CD4-positive, alpha-beta T cell treated with Interferon gamma for 1 hour (primary cell): Measurements from ENCODE around the gene PRKG1.

ENCODE experiments used
- DNase-seq: peaks from one replicate; pipeline ENCODE4 v3.0.0-alpha.2; 2020

PRKG1 gene

DNA sequence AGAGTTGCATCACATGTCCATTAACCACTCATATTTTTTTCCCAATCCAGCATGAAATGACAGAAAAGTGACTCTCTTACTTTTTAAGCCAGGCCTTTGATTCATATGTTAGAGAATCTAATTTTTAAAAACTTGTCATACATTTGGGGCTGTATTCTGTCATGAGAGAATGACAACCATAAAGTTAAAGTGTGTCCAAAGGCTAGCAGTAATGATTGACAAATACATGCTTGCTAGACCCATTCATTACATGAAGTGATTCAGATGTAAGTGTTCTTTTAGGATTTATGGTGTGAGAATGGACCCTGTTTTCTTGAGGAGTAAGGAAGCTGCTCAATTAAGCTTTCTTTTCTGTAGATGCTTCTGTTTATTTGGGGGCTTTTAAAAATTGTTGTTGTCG, 549.7 kb downstream of the PRKG1 start:
- DNase-seq = no peak

DNA sequence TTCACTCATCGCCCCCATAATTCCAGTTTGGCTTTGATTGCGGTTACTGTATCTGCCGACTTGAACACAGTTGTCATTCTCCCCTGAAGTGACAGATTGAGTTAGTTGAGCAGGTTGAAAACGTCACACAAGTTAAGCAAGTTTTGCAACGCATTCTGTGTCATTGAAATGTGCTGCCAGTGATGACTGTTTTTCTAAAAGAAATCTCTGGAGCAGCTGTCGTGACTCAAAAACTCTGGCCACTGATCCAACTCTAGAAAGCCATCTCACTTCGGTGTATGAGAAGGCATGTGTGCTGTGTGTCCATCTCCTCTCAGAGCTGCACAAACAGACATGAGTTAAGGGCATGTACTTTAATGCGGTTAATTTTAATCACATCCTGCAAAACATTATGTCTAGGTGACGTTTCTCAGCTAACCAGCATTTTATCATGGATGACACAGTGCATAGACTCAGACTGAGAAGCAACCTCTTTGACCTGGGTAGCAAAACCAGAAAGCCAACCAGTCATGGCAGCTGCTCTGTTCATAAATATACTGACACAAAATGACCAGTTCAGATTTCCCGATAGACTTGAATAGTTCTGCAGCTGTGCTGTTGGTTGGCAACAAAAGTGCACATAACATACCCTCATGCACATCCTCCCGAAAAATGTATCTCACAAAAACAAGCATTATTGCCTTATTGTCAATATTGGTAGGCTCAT, 555.8 kb downstream of the PRKG1 start:
- DNase-seq = no peak

DNA sequence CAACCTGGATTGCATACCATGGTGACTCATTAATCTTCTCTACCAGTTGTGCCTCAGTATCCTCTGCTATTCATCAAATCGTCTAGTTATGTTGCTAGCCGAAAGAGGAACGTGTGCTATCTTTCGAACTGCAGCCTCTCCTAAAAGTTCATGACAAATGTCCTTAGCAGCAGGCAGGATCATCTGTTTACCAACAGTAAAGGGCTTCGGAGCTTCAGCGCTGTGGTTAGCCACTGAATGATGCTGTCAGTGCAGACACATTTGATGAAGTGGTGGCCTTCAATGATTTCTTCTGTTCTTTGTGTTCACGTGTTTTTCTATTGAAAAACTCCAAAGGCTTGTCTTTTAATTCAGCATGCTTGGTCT, 556.3 kb downstream of the PRKG1 start:
- no peak for DNase-seq

- DNase-seq = no peak
Observed at GRCh38 chr10:51635436-51635835, 561.1 kb downstream of the PRKG1 start.

DNA sequence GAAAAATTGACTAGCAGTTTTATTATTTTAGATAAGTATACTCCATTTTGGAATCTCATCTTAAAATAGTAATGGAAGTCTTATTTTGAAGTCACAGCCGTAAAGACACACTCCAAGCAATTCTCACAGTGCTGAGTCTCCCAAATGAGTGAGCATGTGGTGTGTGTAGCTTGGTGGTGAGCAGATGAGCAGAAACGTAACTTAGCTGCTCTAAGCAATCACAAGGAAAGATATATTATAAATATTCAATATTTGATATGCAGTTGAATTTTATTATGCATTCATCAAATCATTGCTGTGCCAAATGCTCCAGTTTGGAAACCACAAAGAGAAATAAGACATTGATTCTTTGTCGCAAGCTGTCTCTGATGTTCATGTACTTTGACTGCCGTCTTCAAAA, 563.9 kb downstream of the PRKG1 start:
- no peak for DNase-seq

DNA sequence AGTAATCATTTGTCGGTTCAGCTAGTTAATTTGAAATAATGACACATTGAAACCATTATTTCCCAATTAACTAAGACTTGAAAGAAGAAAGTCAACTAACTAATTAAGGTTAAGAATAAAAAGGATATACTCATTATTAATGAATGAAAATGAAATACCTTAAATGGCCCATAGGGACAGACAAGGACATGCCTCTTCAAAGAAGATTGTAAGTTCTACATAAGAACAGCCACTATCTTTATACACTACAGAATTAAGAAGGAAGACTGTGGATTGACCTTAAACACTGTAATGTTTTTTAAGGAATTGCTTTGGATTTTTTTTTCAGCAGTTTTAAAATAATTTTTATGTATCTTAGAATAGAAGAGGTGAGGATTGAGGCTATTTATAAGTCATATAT, 564.5 kb downstream of the PRKG1 start:
- no peak for DNase-seq

DNA sequence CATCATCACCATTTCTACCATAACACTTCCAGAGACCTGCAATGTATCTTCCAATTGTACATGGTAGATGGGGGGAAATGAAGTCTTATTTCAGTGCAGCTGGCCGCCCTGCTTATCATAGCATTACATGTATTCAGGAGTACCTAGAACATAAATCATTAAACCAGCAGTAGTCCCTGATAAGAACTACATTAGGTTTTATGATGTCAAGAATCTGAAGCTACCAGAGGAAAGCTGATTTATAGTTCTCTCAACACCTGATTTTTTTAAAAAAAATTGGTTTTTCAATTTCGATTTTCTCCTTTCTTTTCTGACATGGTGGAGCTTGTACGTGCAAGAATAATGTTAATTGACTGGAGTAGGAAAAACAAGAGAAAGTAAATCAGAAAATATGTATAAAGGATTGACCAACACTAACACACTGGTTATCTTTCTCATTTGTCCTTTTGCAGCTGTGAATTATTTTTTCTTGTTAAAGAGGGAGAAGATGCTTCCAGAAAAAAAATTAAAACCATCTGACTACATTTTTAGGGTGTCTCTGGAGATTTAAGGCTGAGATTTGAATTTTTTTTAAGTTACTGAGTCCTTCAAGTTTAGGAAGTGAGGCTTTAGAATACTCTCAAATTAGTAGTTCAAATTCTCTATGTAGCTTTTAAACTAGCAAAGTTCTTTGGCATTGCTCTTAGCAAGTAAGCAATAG, 566.0 kb downstream of the PRKG1 start:
- no peak for DNase-seq

- no peak for DNase-seq
Observed at GRCh38 chr10:51642581-51642980, 568.3 kb downstream of the PRKG1 start.

DNA sequence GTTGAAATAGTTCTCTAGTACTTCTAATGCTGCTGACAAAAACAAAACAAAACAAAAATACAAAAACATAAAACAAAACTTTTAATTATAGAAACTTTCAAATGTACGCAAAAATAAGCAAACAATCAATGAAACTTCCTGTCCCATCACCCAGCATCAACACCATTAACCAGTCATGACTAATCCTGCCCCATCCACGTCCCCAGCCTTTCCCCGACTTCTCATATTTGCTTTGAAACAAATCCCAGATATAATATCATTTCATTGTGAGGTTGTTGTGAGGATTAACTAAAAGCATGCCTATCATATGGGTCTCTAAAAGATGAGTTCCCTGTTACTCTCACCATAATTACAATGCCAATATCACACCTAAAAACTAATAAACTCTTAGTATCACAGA, 569.4 kb downstream of the PRKG1 start:
- DNase-seq = no peak

DNA sequence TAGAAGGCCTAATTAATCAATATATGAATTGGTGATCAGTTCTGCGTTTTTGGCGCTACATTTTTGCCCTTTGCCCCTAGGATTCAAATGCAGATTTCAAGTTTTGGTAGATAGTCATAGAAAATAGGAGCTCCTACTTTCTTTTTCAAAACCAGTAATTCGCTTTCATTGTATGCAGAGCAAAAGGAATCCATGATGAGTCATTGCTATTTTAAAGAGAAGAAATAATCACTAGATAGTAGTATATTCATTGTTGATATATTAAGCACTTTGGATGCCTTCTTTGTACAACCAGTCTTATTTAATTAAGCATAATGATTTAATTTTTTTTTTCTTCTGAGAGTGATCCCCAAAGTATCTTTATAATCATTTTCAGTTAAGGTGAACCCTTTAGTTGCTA, 574.8 kb downstream of the PRKG1 start:
- no peak for DNase-seq

- no peak for DNase-seq
Observed at GRCh38 chr10:51651063-51651462, 576.8 kb downstream of the PRKG1 start.

GRCh38 chr10:51653025-51653424, 578.7 kb downstream of the PRKG1 start:
- no peak for DNase-seq

DNA sequence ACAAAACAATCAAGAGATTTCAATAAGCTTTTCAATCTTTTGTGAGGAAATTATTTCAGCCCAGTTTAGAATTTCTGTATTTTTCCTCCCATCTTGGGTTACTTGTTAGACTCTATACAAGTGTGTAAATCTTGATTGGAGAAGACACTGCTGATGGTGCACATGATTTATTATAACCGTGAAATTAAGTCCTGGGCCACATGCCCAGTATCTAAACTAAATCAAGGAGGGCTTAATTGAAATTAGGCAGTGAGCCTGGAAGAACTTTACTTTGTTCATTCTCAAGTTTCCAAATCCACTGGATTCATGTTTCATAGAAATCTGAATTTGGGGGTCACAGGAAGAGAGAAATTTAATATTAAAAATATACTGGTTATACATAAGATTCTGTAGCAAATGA, 580.6 kb downstream of the PRKG1 start:
- DNase-seq = no peak

- no peak for DNase-seq
Observed at GRCh38 chr10:51656503-51656902, 582.2 kb downstream of the PRKG1 start.

DNA sequence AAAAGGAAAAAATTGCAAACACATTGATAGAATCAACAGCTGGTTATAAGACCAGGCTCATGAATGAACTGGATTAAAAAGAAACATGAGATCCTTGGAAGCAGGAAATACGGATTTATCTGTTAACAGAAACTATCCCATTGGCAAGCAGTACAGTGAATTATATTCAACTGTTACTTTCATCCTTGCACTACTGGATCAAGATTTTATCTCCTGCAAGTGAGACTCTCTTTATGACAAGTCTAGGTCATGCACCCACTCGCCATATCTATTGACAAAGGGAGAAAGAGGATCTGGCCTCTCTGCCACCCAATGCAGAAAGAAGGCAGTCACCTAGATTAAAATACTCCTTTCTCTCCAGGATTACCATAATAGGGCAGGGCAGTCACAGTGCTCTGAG, 583.7 kb downstream of the PRKG1 start:
- DNase-seq = no peak

GRCh38 chr10:51659344-51659743, 585.1 kb downstream of the PRKG1 start:
- DNase-seq = no peak

DNA sequence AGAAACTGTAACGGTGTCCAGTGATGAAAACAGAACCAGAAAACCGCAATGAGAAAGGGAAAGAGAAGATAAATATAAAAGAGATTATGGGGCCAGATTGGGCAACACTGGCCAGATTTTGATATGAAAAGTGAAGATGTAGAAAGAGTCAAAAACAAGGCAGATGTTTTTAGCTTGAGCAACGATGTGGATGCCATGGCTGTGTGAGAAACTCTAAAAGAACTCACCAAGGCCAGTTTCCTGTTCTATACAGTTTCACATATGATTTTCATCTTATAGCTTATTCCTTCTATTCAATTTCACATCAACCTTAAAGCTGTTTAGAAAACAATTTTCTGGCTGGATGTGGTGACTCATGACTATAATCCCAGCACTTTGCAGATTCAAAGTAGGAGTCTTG, 588.8 kb downstream of the PRKG1 start:
- no peak for DNase-seq

DNA sequence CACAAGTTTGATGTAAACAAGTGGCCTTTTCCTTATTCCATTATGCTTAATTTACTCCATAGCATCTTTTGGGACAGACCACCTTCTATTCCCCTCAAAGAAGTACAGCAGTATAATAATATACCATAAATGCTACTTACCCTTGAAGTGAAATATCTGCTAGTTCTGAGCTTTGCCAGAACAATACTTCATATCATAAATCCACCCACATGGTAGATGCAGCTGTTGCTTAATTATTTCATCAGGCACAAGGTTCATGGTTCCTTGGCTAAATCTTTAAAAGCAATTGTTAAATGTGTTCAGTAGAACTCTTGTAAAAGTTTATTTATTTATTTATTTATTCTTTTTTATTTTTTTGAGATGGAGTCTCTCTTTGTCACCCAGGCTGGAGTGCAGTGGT, 592.2 kb downstream of the PRKG1 start:
- no peak for DNase-seq

DNA sequence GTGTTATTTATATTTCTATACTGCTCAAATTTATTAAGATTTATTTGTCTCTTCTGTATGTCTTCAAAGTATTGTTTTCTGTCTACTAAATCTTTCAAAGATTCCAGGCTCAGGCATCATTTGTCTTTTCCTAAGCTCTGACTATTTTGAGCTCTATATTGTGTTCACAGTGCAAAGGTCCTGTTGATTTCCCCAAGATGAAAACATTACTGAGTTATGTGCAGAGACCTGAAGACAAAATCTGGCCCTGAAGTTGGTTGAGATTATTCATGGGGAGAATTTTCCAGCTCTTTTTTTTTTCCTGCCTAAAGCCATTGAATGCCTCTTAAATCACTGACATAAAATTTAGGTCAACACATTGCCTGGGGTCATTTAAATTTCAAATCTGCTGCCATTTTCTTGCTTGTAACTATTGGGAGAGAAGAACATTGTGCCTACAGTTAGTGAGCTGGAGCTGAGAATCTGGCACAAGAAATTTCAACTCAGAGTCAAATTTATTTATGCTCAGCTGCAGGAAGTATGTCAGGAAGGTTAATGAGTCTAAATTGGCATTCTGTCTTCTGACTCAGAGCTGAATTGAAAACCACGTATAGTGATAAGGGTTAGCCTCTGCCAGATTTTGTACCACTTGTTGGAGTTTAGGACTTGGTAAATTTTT, 593.5 kb downstream of the PRKG1 start:
- DNase-seq = no peak

- no peak for DNase-seq
Observed at GRCh38 chr10:51668336-51668689, 594.0 kb downstream of the PRKG1 start.

DNA sequence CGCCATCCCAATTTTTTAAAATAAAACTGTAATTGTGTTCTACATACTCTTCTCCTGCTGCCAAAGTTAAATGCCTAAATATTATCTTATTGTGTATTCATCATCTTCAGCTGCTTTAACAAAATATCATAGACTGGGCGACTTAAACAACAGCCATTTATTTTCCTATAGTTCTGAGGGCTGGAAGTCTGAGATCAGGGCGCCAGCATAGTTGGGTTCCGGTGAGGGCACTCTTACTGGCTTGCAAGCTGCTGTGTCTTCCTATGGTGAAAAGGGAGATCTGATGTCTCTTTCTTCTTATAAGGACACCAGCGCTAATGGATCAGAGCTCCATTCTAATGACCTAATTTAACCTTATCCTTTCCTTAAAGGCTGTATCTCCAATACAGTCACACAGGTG, 594.8 kb downstream of the PRKG1 start:
- DNase-seq = no peak

DNA sequence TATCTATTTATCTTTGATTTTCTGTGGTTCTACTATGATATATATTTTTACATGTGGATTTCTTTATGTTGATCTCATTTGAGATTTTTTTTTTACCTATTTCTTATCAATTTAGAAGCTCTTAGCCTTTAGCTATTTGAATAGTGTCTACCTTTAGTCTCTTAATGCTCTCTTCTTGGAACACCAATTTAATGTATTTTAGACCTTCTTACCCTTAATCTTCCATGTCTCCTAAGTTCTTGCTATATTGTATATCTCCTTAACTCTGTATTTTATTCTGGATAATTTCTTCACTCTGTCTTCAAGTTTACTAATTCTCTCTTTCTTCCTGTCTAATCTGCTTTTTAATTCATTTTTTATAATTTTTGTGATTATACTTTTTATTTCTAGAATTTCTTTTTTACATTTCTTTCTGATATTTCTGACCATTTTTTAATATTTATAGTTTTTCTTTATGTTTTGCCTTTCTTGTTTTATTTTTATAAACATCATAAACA, 597.8 kb downstream of the PRKG1 start:
- no peak for DNase-seq

DNA sequence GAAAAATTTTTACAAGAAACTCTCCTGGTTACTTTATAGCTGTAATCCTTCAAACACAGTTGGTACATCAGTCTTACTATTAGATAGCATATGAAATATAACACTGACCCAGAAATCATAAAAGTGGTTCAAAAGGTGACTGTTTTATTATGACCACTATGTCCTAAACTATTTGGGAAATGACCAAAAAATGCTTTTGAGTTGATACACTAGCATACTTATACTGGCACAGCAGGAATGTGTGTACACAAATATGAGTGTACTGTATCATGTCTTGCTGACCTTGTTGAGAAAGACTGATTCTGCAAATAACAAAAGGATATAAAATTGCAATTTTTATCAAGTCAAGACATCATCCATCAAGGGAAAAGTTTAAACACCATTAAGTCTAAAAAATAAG, 600.8 kb downstream of the PRKG1 start:
- DNase-seq = no peak

DNA sequence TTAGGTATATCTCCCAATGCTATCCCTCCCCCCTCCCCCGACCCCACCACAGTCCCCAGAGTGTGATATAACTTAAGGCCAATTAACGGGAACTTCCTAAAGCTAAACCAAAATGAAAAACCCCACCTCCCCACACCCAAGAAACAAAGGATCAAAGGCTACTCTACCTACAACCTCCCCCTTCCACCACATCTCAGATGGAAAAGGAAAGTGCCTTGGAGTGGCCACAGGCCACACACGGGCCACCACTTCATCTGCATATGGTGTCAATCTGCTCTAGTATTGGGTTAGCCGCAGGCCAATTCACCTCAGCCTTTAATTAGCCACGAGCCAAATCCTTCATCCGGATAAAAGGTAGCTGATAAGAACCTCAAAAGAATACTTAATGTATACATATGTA, 605.6 kb downstream of the PRKG1 start:
- no peak for DNase-seq
